Cardiac septum (tissue), 1 donor: ENCODE data around the gene CNTN5. TPM values are rescaled to one million over a fixed set of nuclear protein-coding genes. Genes with fewer than 3 reads are reported as not detected.

ENCODE experiments used
- DNase-seq: peaks from one replicate; pipeline ENCODE4 v3.0.0-alpha.2; 2020; ENCODE audit warnings: low spot score
- intact Hi-C: fragments of 100-400 bp; cut with DNase I; formaldehyde crosslinking; loops from one replicate; pipeline ENCODE4 v1.14.0; 2022
- total RNA-seq: library from RNA; stranded (reverse); fragmentation: NEBNext Ultra II Directional; extraction: Animal tissue kit (Norgen Biotek cat#: 25700); gene quantifications from one replicate; pipeline ENCODE4 v1.2.1, GENCODE V29; 2021
- donor health status: DM: no; HTN: no; CAD: no.

Gene CNTN5
- total RNA-seq, 1 donor from 2014 or later: not detected

DNA sequence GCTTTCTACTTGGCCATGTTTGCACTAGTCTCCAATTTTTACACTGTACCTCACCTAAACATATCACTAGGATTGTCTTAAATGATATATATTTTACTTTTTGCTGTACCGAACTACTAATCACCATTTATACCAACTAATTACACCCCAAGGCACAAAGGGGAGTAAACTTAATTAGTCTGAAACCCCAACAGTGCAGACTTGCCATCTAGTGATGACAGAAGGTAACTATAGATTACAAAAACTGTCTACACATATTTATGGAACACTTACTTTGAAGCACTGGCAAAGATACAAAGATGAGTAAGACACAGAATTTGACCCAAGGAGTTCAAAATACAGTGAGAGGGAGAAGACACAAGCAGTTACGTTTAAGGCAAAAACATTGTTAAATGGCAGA is 139.7 kb downstream of the CNTN5 start:
- DNase-seq: no peak
- intact Hi-C loops: no loop called here

DNA sequence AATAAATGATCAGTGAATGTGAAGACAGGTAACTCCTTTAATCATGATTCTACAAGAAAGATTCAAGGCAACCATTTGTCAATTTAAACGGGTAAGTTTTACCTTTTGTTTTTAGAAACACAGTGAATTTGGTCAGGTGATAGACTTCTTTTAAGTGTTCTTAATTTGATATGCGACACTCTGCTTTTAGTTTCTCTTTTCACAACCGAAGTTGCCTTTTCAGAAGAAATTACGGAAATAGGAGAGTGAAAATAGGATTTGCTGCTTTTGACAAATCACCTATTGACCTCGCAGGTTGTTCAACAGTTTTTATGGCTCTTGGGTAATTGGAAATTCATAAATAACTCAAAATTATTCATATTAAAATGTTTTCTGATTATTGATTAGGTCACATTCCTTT is 142.1 kb downstream of the CNTN5 start:
- intact Hi-C loops: no loop called here

DNA sequence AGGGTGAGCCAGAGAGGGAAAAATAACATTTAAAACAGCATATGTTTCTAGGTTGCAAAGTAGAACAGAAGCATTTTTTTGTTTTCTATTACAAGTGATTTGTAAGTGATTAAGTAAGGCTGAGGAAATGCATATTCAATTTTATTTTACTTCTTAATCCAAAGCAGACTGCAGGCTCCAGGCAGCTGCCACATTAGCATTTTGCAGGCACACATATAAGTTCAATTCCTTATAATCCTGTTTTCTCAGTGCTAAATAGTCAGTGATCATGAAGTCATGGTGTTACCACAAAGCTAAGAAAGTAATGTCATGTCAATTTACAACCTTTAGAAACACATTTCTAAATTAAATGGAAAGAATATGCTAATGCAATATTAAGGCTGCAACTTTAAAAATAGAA is 149.8 kb downstream of the CNTN5 start:
- intact Hi-C loops: no loop called here

More for the DNA sequence above, 142.1 kb downstream of the CNTN5 start:
- DNase-seq: no peak

GRCh38 chr11:99171330-99171729 is 150.6 kb downstream of the CNTN5 start:
- intact Hi-C loops: no loop called here
- DNase-seq: no peak

More for the DNA sequence above, 149.8 kb downstream of the CNTN5 start:
- DNase-seq: no peak

DNA sequence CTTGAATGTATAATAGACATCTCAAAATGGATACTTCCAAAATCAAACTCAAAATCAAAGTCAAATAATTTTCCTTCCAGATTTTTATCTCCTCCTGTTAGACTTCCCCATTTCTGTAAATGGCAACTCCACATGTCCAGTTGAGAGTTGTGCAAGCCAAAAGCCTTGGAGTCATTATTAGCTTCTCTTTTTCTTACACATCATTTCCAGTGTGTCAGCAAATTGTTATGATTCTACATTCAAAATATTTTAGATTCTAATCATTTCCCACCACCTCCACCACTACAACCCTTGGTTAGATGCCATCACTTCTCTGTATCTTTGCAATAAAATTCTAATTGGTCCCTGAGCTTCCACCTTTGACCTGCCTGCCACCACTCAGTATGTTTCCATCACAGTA is 155.7 kb downstream of the CNTN5 start:
- intact Hi-C loops: no loop called here
- DNase-seq: no peak

- no peak for DNase-seq
- intact Hi-C loops: no loop called here
Measured at GRCh38 chr11:99177446-99177845, 156.7 kb downstream of the CNTN5 start.

GRCh38 chr11:99184146-99184545 is 163.4 kb downstream of the CNTN5 start:
- intact Hi-C loops: no loop called here

DNA sequence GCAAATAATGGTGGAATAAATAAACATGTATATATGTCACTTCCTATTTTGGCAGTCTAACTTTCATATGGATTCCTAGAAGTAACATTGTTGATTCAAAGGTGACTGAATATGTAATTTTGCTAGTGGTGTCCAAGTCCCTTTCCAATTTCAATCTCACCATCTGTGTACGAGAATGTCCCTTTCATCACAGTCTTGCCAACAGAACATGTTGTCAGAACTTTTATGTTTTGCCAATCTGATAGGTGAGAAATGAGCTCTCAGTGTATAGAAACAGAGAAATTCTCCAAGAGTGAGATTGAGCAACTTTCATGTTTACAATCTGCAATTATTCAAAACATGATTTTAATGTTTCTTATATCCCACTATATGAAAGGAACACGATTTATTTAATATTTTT is 167.5 kb downstream of the CNTN5 start:
- DNase-seq: no peak
- intact Hi-C loops: no loop called here

More at GRCh38 chr11:99184146-99184545, 163.4 kb downstream of the CNTN5 start:
- no peak for DNase-seq

GRCh38 chr11:99192716-99193115 is 172.0 kb downstream of the CNTN5 start:
- intact Hi-C loops: no loop called here
- DNase-seq: no peak

- intact Hi-C loops: no loop called here
- DNase-seq: no peak
Measured at GRCh38 chr11:99197477-99197876, 176.7 kb downstream of the CNTN5 start.

DNA sequence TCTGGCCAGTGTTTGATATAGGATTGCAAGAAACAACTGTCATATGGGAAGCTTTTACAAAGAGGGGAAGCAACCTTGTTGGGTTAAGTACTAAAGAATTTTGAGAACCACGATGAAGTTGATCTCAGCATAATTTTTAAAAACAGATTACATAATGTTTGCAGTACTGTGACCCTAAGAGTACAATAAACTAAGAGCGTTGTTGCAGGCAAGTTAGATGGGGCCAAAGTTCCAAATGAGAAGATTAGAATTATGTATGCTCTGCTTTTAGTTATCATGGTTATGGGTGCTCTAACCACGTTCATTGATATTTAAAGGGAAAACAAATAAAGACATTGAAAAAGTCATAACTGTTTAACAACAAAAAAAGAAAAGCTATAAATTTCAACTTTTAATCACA is 177.5 kb downstream of the CNTN5 start:
- DNase-seq: no peak
- intact Hi-C loops: no loop called here

GRCh38 chr11:99199341-99199740 is 178.6 kb downstream of the CNTN5 start:
- no peak for DNase-seq
- intact Hi-C loops: no loop called here

GRCh38 chr11:99200720-99201119 is 180.0 kb downstream of the CNTN5 start:
- intact Hi-C loops: no loop called here
- no peak for DNase-seq

DNA sequence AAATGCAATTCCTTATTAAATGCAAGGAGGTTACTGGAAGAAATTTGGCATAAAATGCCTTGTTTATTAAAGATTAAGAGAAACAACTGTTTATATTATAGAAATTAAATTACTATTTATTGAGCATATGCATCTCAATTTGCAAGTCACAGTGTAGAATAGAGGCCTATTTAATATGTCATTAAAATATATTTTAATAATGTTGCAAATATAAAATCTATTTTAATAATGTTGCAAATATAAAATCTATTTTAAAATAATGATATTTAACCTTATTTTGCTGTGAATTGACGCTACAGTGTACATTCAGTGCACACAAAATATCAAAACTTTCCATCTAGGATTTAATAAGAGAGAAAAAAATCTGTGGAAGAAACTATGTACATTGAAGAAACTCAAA is 188.1 kb downstream of the CNTN5 start:
- no peak for DNase-seq

GRCh38 chr11:99229544-99229943 is 208.8 kb downstream of the CNTN5 start:
- intact Hi-C loops: no loop called here
- DNase-seq: no peak

More for the DNA sequence above, 188.1 kb downstream of the CNTN5 start:
- intact Hi-C loops: no loop called here

- DNase-seq: no peak
- intact Hi-C loops: no loop called here
Measured at GRCh38 chr11:99234534-99234933, 213.8 kb downstream of the CNTN5 start.

- intact Hi-C loops: no loop called here
- DNase-seq: no peak
Measured at GRCh38 chr11:99238401-99238800, 217.7 kb downstream of the CNTN5 start.

DNA sequence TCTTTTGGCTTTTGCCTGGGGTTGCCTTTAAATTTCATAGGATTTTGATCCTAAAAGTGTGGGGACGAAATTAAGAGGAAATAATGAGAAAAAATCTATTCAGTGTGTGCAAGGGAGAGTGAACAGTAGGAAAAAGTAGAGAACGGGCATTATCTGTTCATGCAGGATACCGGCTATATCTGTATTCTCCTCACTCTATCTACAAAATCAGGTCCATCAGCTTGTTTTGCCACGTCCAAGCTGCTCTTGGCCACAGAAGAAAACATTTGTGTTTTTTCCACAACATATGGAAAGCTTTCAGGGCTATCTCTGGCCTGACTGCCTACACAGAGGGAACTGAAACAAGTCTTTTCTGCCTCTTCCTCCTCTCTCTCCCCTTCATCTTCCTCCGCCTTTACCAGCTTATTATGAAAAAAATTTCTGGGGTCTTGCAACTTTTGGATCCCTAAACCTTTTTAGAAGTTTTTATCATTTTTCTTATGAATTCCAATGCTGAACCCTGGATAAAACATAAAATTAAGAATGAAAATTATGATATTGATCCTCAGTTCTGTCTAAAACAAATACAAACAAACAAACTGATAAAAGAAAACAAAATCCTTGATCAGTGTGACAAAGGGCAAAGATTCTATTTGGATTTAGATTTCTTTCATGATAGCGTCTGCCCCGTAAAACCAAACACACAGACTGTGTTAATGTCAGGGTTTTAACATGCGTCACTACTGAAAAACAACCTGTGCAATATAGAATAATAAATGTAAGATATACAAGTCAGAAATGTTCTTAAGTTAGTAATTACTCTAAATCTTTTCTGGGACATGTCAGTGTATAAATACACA is 219.7 kb downstream of the CNTN5 start:
- intact Hi-C loops: no loop called here

DNA sequence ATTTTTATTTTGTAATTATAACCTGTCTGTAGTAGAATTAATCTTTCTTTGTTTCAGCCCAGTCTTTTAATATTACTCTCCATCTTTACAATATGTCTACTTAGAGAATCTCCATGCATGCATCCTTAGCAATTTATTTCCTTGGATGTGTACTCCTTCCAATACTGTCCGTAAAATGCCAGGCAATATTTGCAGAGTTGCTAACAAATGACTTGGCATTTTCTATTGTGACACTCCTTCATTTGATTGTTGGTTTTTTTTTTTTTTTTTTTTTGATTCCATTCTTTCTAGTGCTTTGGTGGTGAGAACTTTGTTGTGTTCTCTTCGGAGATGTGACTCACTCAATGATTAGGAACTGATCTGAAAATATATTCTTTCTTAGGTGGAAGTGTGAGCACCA is 220.3 kb downstream of the CNTN5 start:
- intact Hi-C loops: no loop called here
- no peak for DNase-seq

More for the DNA sequence above, 219.7 kb downstream of the CNTN5 start:
- no peak for DNase-seq

- intact Hi-C loops: no loop called here
- DNase-seq: no peak
Measured at GRCh38 chr11:99244613-99245012, 223.9 kb downstream of the CNTN5 start.

DNA sequence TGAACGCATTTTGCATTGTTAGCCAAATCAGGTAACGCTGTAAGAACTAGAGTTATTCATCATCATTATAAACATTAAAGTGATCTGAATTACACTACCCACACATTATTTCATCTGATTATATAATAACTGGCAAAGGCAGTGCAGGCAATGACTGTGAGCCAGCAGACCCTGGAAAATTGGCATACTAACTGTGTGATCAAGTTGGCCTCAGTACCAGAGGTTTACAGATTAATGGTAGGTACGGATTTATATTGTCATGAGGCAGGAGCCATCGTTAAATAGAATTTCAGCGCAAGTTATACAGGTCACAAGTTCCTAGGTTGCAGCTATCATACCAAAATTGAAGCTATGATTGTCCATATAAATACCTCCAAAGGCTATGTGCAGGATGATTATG is 225.4 kb downstream of the CNTN5 start:
- no peak for DNase-seq
- intact Hi-C loops: no loop called here

GRCh38 chr11:99256614-99257013 is 235.9 kb downstream of the CNTN5 start:
- no peak for DNase-seq
- intact Hi-C loops: no loop called here
